Germinal center (tissue), 1 donor: ENCODE results near the gene MED25.
A peak's percentile ranks its signal among the peaks of the same experiment; 100 is the strongest.

Source experiments
- DNase-seq: peaks from one replicate; pipeline ENCODE4 v3.0.0; 2012; ENCODE audit warnings: mixed read lengths, low spot score

The MED25 gene

GRCh38 chr19:49858088-49858985 is 40.2 kb downstream of the MED25 start:
- DNase-seq, result no peak

DNA sequence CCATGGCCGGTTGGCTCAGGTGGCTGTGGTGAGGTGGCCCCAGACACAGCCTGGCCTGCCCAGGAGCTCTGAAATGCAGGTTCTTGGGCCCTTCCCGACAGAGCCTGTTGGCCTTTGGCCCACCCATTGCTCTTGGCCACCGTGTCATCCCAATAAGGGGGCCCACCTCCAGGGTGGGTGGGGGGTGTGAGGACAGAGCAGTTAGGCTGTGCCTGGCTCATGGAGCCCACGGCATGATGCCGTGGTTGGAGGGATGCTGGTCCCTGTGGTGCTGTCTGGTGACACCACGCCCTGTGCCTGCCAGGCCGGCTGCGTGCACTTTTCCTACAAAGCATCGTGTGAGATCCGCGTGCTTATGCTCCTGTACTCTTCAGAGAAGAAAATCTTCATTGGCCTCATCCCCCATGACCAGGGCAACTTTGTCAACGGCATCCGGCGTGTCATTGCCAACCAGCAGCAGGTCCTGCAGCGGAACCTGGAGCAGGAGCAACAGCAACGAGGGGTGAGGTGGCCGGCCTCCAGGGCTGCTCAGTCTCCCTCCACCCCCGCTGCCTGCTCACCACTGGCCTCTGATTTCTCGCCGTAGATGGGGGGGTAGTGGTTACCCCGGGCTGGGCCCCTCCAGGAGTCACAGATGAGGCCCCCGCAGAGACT is 41.7 kb downstream of the MED25 start:
- no peak for DNase-seq

GRCh38 chr19:49860336-49861102 is 42.4 kb downstream of the MED25 start:
- DNase-seq, result no peak

DNA sequence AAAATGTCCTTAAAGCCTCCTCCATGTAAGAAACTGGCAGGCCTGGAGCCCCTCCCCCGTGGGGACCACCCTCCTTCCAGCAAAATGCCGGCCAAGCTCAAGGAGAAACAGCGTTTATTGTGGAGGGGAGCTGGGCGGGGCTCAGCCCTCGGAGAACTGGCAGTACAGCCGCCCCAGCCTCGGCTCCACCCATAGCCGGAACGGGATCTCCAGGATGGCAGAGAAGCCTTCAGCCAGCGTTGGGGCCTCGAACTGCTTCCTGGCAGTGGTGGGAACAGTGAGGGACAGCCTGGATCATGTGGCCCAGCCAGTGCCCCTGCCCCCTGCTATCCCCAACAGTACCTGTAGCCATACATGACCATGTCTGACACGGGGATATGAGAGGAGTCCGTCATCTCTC is 43.0 kb downstream of the MED25 start:
- DNase-seq, result no peak

GRCh38 chr19:49861541-49862378 is 43.7 kb downstream of the MED25 start:
- DNase-seq, result no peak

- DNase-seq, result no peak
Observed at GRCh38 chr19:49862391-49863253, 44.5 kb downstream of the MED25 start.

- no peak for DNase-seq
Observed at GRCh38 chr19:49863254-49863934, 45.3 kb downstream of the MED25 start.

DNA sequence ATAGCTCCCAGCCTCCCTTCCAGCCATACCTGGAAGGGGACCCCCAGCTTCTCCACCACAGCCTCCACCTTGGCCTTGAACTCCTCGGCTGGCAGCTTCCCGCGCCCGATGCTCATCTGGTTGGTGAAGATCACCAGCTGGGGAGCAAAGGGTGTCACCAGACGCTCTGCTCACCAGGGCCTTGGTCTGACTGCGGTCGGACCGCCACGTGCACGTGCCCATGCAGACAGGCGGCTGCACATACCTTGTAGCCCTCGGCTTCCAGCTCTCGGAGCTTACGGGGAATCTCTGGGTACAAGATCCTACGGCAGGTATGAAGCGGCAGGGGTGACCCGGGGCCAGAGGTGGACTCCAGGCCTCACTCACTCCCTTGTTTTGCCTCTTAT is 45.8 kb downstream of the MED25 start:
- no peak for DNase-seq

DNA sequence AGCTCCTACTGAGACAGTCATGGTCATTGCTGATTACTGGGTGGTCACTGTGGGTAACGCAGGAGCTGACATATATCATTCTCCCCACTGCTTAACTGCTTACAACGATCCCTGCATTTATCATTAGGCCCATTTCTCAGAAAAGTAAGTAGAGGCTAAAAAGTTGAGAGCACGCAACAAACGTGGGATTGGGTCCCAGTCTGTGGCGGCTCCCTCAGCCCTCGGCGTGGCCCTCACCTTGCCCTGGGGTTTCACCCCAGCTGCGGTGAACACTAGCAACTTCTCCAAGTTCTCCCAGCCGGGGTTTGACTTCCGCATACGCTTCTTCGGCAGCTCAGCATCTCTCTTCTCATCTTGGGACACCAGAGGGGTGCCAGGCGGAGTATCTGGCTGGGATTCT is 46.8 kb downstream of the MED25 start:
- no peak for DNase-seq

GRCh38 chr19:49866933-49867782 is 49.1 kb downstream of the MED25 start, which contains the start of gene PNKP:
TSS of gene PNKP (minus strand) at chr19:49867576. CDS start at chr19:49867204, 372 bp downstream.
- DNase-seq, result peak; percentile 92

- DNase-seq, result no peak
Observed at GRCh38 chr19:49869009-49869483, 51.0 kb downstream of the MED25 start.

GRCh38 chr19:49869484-49870308 is 51.6 kb downstream of the MED25 start:
- DNase-seq, result peak; percentile 95

DNA sequence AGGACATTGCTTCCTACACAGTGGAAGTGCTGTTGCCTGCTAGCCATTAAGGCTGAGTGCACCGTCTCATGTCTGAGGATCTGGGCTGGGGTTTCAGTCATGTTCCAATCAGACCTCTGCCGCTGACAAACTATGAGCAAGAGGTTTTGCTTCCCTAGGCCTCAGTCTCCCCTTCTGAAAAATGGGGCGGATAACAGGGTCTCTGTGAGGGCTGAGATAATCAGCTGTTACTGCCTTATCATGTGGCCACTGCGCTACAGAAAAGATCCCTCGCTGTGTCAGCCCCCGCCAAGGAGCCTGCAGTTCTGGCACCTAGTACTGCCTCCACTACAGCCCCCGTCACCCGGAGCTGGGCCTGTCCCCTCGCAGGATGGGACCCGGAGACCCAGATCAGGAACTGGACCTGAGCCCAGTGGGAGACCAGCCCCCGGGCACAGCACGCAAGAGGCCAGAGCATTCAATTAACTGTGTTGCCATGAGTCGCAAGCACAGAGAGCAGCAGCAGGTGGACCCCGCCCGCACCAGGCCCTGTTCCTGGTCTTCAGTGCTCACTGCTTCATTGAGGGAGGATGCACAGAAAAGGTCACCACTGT is 52.3 kb downstream of the MED25 start:
- DNase-seq, result no peak

GRCh38 chr19:49871349-49871985 is 53.4 kb downstream of the MED25 start:
- DNase-seq, result no peak

DNA sequence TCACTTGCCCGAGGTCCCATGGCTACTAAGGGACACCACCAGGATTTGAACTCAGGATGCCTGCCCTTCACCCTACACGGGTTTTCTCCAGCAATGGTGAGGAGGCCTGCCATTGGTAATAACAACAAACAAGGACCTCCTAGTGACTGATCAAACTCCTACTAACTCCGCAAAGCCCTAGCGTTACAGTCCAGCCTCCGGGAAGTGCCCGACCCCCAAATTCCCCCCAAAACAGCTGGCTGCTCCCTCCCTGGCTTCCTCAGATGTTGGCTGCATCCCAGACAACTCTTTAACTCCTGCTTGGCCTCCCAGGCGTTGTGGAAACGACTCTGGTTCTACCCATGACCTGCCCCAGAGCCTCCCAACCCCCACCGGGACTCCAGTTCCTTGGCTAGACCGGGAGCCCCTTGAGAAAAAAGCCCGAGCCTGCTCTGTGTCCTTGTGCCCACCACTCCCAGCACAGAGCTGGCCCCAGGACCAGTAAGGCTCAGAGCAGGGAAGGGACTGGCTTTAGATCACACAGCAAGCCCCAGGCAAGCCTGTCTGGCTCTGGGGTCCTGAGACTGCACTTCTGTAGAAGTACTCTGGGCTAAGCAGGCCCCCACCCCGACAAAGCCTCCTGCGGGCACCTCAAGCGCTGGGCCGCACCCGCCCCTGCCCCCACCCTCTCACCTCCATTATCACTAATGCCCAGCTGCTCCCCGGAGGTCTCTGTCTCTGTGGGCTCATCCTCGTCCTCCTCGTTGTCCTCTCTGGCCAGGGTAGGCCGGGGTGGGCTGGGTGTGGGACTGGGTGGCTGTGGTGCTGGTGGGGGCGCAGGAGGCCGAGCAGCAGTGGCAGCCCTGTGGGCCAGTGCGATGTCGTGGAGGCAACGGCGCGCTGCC is 54.4 kb downstream of the MED25 start:
- DNase-seq, result no peak

DNA sequence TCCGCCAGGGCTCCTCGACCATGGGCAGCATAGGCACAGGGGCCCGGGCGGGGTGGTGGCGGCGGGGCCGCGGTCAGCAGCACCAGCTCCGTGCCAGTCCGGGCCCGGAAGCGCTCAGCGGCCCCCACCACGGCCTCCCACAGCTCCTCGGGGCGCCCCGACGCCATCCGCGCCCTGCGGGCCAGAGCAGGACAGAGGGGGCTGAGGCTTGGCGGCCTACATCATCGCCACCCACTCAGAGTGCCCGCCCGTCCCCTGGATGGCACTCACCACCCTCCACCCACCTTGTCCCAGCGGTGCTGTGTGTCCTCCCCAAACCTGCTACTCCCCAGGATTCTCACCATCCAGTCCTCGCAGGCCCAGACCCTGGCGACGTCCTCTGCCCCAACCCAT is 55.0 kb downstream of the MED25 start:
- no peak for DNase-seq
